HepG2 (cell line): Measurements from ENCODE around the gene ACSS2. TPM values are rescaled to one million over a fixed set of nuclear protein-coding genes. Genes with fewer than 3 reads are reported as not detected.

Source experiments
- ATF7-NPFF ChIP-seq: sonication (generic); formaldehyde crosslinking; IDR thresholded peaks from 2 replicates; pipeline ENCODE4 v1.8.1; 2023; ENCODE audit warnings: mild to moderate bottlenecking, low read depth, missing genetic modification reagents, moderate library complexity
- CREB3 ChIP-seq: sonication (generic); formaldehyde crosslinking; IDR thresholded peaks from 2 replicates; pipeline ENCODE4 v1.5.0; 2020; ENCODE audit warnings: missing genetic modification reagents
- CSRNP1 ChIP-seq: sonication (generic); formaldehyde crosslinking; IDR thresholded peaks from 2 replicates; pipeline ENCODE4 v1.8.1; 2023; ENCODE audit warnings: mild to moderate bottlenecking, missing genetic modification reagents
- ELF4 ChIP-seq: sonication (generic); formaldehyde crosslinking; IDR thresholded peaks from 2 replicates; pipeline ENCODE4 v1.5.0; 2020; ENCODE audit warnings: missing genetic modification reagents, mild to moderate bottlenecking, moderate library complexity, borderline replicate concordance
- GLI4 ChIP-seq: sonication (generic); formaldehyde crosslinking; IDR thresholded peaks from 2 replicates; pipeline ENCODE4 v1.5.1; 2020; ENCODE audit warnings: missing genetic modification reagents, mild to moderate bottlenecking, moderate library complexity, borderline replicate concordance
- GMEB1 ChIP-seq: sonication (generic); formaldehyde crosslinking; IDR thresholded peaks from 2 replicates; pipeline ENCODE4 v1.5.1; 2020; ENCODE audit warnings: missing genetic modification reagents, mild to moderate bottlenecking, borderline replicate concordance
- HDAC2 ChIP-seq: sonication (generic); formaldehyde crosslinking; IDR thresholded peaks from 2 replicates; pipeline ENCODE4 v1.4.0; 2020; ENCODE audit warnings: missing genetic modification reagents
- HMG20A ChIP-seq: IDR thresholded peaks from 2 replicates; pipeline ENCODE4 v1.6.1; 2016; ENCODE audit warnings: borderline replicate concordance
- IKZF4 ChIP-seq: sonication (generic); formaldehyde crosslinking; IDR thresholded peaks from 2 replicates; pipeline ENCODE4 v1.5.1; 2020; ENCODE audit warnings: borderline replicate concordance, mild to moderate bottlenecking, low read depth, missing genetic modification reagents; ENCODE audit errors: not compliant biosample characterization
- IRF1 ChIP-seq: sonication (generic); formaldehyde crosslinking; IDR thresholded peaks from 2 replicates; pipeline ENCODE4 v1.4.0; 2020; ENCODE audit warnings: low read depth, mild to moderate bottlenecking, missing genetic modification reagents
- NFYB ChIP-seq: sonication (generic); formaldehyde crosslinking; IDR thresholded peaks from 2 replicates; pipeline ENCODE4 v1.4.0; 2020; ENCODE audit warnings: missing genetic modification reagents
- RNF2 ChIP-seq: fragments of 450-650 bp; conservative IDR thresholded peaks from 2 replicates; pipeline ENCODE4 v1.6.1; 2016; ENCODE audit warnings: low read depth
- ZBTB20 ChIP-seq: sonication (generic); formaldehyde crosslinking; IDR thresholded peaks from 2 replicates; pipeline ENCODE4 v1.8.1; 2023; ENCODE audit warnings: missing genetic modification reagents, low read depth, mild to moderate bottlenecking, borderline replicate concordance
- ZBTB37 ChIP-seq: sonication (generic); formaldehyde crosslinking; IDR thresholded peaks from 2 replicates; pipeline ENCODE4 v1.4.0; 2020; ENCODE audit warnings: mild to moderate bottlenecking, missing genetic modification reagents
- ZMAT5 ChIP-seq: sonication (generic); formaldehyde crosslinking; IDR thresholded peaks from 2 replicates; pipeline ENCODE4 v1.5.0; 2020; ENCODE audit warnings: mild to moderate bottlenecking, low read depth, missing genetic modification reagents, borderline replicate concordance
- ZNF138 ChIP-seq: sonication (generic); formaldehyde crosslinking; IDR thresholded peaks from 2 replicates; pipeline ENCODE4 v1.5.0; 2020; ENCODE audit warnings: mild to moderate bottlenecking, low read depth, missing genetic modification reagents
- ZNF180 ChIP-seq: sonication (generic); formaldehyde crosslinking; IDR thresholded peaks from 2 replicates; pipeline ENCODE4 v1.4.0; 2020; ENCODE audit warnings: low read depth, missing genetic modification reagents, borderline replicate concordance
- ZNF703 ChIP-seq: sonication (generic); formaldehyde crosslinking; IDR thresholded peaks from 2 replicates; pipeline ENCODE4 v1.5.1; 2020; ENCODE audit warnings: missing genetic modification reagents, mild to moderate bottlenecking, moderate library complexity, borderline replicate concordance
- ZNF720 ChIP-seq: sonication (generic); formaldehyde crosslinking; IDR thresholded peaks from 2 replicates; pipeline ENCODE4 v1.4.0; 2020; ENCODE audit warnings: missing genetic modification reagents
- ZNF737 ChIP-seq: sonication (generic); formaldehyde crosslinking; IDR thresholded peaks from 2 replicates; pipeline ENCODE4 v1.5.0; 2020; ENCODE audit warnings: missing genetic modification reagents, mild to moderate bottlenecking, borderline replicate concordance
- ZNF746 ChIP-seq: sonication (generic); formaldehyde crosslinking; IDR thresholded peaks from 2 replicates; pipeline ENCODE4 v1.8.0; 2022; ENCODE audit warnings: mild to moderate bottlenecking, missing genetic modification reagents
- ZNF776 ChIP-seq: sonication (generic); formaldehyde crosslinking; IDR thresholded peaks from 2 replicates; pipeline ENCODE4 v1.4.0; 2020; ENCODE audit warnings: mild to moderate bottlenecking, missing genetic modification reagents
- polyA plus RNA-seq, 8 experiments: library from polyadenylated mRNA; depleted of rRNA in 3 of 8; stranded (reverse) in 7 of 8; unstranded in 1 of 8; fragments of >200 nt; fragmentation: Illumina TruSeq in 4 of 8; extraction: Trizol in 4 of 8; gene quantifications; 2 replicates each; pipeline versions ENCODE4 v1.2.1 to v1.2.3, GENCODE V29; 2011 to 2016; ENCODE audit warnings: low read depth in 4 of 8, missing spikeins in 1 of 8, mixed read lengths in 1 of 8; ENCODE audit not compliant: insufficient read depth in 1 of 8
- total RNA-seq, 5 experiments: library from RNA; depleted of rRNA; stranded (reverse); fragments of >200 nt; fragmentation: Illumina TruSeq; extraction: Trizol; gene quantifications; 2 replicates each; pipeline ENCODE4 v1.2.3, GENCODE V29; 2016; ENCODE audit warnings: low read depth in 1 of 5

ACSS2 gene
- total and polyA plus RNA-seq, 2 of the 13 experiments (the other 11 are each of a cell fraction or from before 2014, with no cell fraction given), result 72.8 to 89.7 TPM

- TF ChIP-seq ZBTB37 (CRISPR knock-in tag), result no peak
- no peak for TF ChIP-seq ZNF720 (CRISPR knock-in tag)
- TF ChIP-seq RNF2, result no peak
- no peak for TF ChIP-seq ZNF138 (CRISPR knock-in tag)
- no peak for TF ChIP-seq CREB3 (CRISPR knock-in tag)
- no peak for TF ChIP-seq ZNF746
- no peak for TF ChIP-seq ZNF703
- TF ChIP-seq HDAC2 (CRISPR knock-in tag), result peak; percentile 76
- no peak for TF ChIP-seq ZNF737 (CRISPR knock-in tag)
- peak; percentile 81 for TF ChIP-seq NFYB
- TF ChIP-seq GLI4 (CRISPR knock-in tag), result no peak; the same call in 1 of the 2 replicates
- no peak for TF ChIP-seq ATF7-NPFF (CRISPR knock-in tag)
- TF ChIP-seq GMEB1, result no peak
- TF ChIP-seq ZMAT5, result no peak
- TF ChIP-seq ZBTB20, result no peak
- TF ChIP-seq IKZF4, result no peak
- no peak for TF ChIP-seq ZNF180 (CRISPR knock-in tag)
- no peak for TF ChIP-seq ELF4
- TF ChIP-seq HMG20A (CRISPR knock-in tag), result no peak
- TF ChIP-seq IRF1 (CRISPR knock-in tag), result no peak
- no peak for TF ChIP-seq ZNF776 (CRISPR knock-in tag)
- 0 out of 2 replicates have a peak, but pooled peaks have one; percentile 49 for TF ChIP-seq CSRNP1
Measured at GRCh38 chr20:34875642-34876405, 588 bp upstream of the ACSS2 start (continued).
